Measurements from ENCODE around the gene FKBP3.

The FKBP3 gene

GRCh38 chr14:45135156-45135555, 875 bp upstream of the FKBP3 start:
- peak; percentile 29 for DNase-seq (ENCODE audit: low read depth)
- TF ChIP-seq CTCF (conservative IDR thresholded peaks at IDR 0.05; ENCODE audit: low read length): no peak
- H3K4me3 ChIP-seq (ENCODE audit: low read length): peak overlapping the region; percentile 93

- H3K4me3 ChIP-seq (ENCODE audit: low read length): peak overlapping the region; percentile 93
- no peak for DNase-seq (ENCODE audit: low read depth)
- no peak for TF ChIP-seq CTCF (conservative IDR thresholded peaks at IDR 0.05; ENCODE audit: low read length)
Measured at GRCh38 chr14:45133683-45134050, 614 bp downstream of the FKBP3 start.

GRCh38 chr14:45128963-45129629, 5.2 kb downstream of the FKBP3 start:
- DNase-seq (ENCODE audit: low read depth): no peak
- no peak overlapping the region for H3K4me3 ChIP-seq (ENCODE audit: low read length)
- no peak for TF ChIP-seq CTCF (conservative IDR thresholded peaks at IDR 0.05; ENCODE audit: low read length)

- DNase-seq (ENCODE audit: low read depth): no peak
- no peak overlapping the region for H3K4me3 ChIP-seq (ENCODE audit: low read length)
Measured at GRCh38 chr14:45125754-45126153, 8.5 kb downstream of the FKBP3 start.

GRCh38 chr14:45123271-45123670, 11.0 kb downstream of the FKBP3 start:
- TF ChIP-seq CTCF (conservative IDR thresholded peaks at IDR 0.05; ENCODE audit: low read length): no peak
- no peak for DNase-seq (ENCODE audit: low read depth)
- H3K4me3 ChIP-seq (ENCODE audit: low read length): no peak overlapping the region

More at GRCh38 chr14:45125754-45126153, 8.5 kb downstream of the FKBP3 start:
- TF ChIP-seq CTCF (conservative IDR thresholded peaks at IDR 0.05; ENCODE audit: low read length): no peak

GRCh38 chr14:45120096-45120495, 14.2 kb downstream of the FKBP3 start:
- no peak overlapping the region for H3K4me3 ChIP-seq (ENCODE audit: low read length)
- no peak for TF ChIP-seq CTCF (conservative IDR thresholded peaks at IDR 0.05; ENCODE audit: low read length)
- no peak for DNase-seq (ENCODE audit: low read depth)

- H3K4me3 ChIP-seq (ENCODE audit: low read length): no peak overlapping the region
- no peak for TF ChIP-seq CTCF (conservative IDR thresholded peaks at IDR 0.05; ENCODE audit: low read length)
- DNase-seq (ENCODE audit: low read depth): no peak
Measured at GRCh38 chr14:45118594-45118993, 15.7 kb downstream of the FKBP3 start.

All from AG10803 (cell line).